Fibroblast of skin of abdomen (primary cell): ENCODE measurements around the gene GALNT3. TPM values are rescaled to one million over a fixed set of nuclear protein-coding genes. Genes with fewer than 3 reads are reported as not detected.
A peak's percentile ranks its signal among the peaks of the same experiment; 100 is the strongest.

Experiments
- DNase-seq: peaks from one replicate; pipeline ENCODE4 v3.0.0-alpha.2; 2013
- polyA plus RNA-seq, 2 experiments: library from polyadenylated mRNA; unstranded; fragments of 120-200 nt; gene quantifications; one replicate each; pipeline ENCODE4 v1.2.1, GENCODE V29; 2013; ENCODE audit not compliant: insufficient read length in 2 of 2

GALNT3 gene
- 0.31 TPM for polyA plus RNA-seq (2013, experiment 1 of 2; ENCODE audit: insufficient read length)
- 0.52 TPM for polyA plus RNA-seq (2013, experiment 2 of 2; ENCODE audit: insufficient read length)

DNA sequence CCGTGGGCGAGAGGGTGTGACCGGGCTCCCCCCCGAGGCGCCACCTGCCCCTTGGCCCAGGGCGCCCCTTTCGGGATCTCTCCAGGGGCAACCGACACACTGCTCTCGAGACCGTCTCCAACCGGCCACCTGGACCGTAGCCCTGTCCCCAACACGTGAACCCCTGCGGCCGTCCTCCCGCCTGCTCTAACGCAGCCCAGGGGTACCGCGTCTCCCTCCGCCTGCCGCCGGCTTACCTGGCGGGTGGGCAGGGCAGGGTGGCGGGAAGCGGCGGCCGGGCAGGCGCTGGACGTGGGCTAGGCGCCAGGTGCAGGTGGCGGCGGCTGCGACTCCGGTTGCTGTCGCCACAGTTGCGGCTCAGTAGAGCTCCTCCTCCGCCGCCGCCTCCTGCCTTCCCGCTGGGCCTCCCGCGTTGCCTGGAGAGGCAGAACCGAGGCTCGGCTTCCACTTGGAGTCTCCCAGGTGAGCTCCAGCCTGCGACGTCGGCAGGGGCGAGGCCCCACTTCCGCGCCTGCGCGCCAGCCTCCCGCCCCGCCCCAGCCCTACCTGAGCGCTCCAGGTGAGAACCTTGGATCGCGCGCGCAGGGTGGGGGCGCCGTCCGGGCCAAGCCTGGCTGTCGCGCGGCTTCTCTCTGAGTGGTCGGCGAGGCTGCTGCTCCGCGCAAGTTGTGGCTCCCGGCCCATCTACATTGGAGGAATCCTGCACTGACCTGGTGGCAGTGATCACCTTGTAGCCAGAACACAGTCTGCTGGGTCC is at the start of gene GALNT3:
Gene GALNT3, minus strand, starts transcription at position 469 of the 757 bp plus-strand sequence. CDS start 23,547 bp downstream, outside the sequence.
- no peak for DNase-seq

- DNase-seq: no peak
These were observed 49.3 kb upstream of the GALNT3 start for GRCh38 chr2:165843351-165843750.

DNA sequence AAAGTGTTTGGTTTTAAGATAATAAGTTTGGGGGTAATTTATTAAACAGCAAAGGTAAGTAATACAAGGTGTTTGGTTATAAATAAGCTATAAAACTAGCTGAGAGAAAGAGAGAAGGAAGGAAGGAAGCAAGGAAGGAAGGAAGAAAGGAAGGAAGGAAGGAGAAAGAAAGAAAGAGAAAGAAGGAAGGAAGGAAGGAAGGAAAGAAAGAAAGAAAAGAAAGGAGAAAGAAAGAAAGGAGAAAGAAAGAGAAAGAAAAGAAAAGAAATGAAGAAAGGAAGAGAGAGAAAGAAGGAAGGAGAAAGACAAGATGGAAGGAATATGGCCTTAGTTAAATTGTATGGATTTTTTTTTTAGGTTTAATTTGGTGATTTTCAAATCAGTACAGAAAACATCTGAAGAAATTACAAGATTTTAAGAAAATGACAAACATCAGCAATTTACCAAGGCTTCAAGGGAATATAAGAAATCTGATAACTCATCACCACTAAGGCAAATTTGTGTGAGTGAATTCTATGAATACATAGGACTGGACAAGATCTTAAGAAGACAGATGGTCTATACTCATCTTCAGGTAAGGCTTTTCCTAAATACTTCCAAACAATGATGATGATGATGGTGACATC is 46.4 kb upstream of the GALNT3 start:
- DNase-seq: no peak

GRCh38 chr2:165839610-165840009 is 45.6 kb upstream of the GALNT3 start:
- peak; percentile 32 for DNase-seq

- peak; percentile 68 for DNase-seq
These were observed 43.1 kb upstream of the GALNT3 start for GRCh38 chr2:165837122-165837521.

- no peak for DNase-seq
These were observed 41.3 kb upstream of the GALNT3 start for GRCh38 chr2:165835363-165835762.

DNA sequence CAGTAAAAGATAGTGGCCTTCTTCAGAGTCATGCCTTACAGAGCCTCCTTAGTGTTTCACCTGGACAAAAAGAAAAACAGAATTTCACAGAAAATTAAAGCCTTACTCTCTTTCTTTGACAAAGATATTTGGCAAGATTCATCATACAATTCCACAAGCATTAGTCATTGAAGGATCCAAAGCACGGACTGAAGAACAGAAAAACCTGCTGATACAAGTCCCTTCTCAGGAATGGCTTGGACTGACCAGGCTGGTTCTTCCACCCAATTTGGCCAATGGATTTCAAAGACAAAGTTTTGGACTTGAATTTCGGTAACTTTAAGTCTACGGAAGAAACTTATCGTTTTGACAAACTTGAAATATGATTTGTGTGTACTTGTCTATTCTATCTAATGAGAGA is 39.1 kb upstream of the GALNT3 start:
- DNase-seq: peak; percentile 67

DNA sequence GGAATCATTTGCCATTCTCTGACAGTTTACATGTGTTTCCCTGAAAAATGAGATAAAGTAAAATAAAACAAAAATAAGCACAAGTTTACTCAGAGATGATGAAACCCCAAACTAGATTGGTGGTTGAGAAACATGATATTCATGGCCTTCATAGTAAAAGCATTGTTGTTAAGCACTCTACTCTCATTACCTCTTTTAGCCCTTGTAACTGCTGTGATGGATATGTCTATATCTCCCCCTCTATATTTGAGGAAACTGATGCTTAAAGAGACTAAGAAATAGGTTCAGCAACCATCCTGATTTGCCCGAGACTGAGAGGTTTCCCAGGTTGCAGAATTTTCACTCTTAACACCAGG is 33.9 kb upstream of the GALNT3 start:
- no peak for DNase-seq

- DNase-seq: no peak
These were observed 33.2 kb upstream of the GALNT3 start for GRCh38 chr2:165827016-165827920.

DNA sequence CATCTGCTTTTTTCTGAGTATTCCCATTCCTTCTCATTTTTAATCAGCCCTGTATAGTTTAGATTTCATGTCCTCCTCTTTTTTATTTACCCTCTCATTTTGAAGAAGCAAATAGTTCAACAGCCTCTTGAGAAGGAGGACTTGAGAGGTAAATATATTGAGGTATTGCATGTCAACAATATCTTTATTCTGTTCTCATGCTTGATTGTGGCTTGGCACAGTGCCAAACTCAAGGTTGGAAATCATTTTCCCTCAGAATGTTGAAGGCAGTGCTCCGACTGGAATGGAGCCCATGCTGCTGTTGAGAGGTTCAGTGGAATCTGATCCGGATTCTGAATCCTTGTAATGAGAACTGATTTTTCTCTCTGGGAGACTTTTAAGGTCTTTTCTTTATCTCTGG is 31.0 kb upstream of the GALNT3 start:
- peak; percentile 57 for DNase-seq

GRCh38 chr2:165820296-165820695 is 26.2 kb upstream of the GALNT3 start:
- no peak for DNase-seq

GRCh38 chr2:165818920-165819319 is 24.9 kb upstream of the GALNT3 start:
- no peak for DNase-seq

- DNase-seq: no peak
These were observed 21.5 kb upstream of the GALNT3 start for GRCh38 chr2:165815299-165816141.

DNA sequence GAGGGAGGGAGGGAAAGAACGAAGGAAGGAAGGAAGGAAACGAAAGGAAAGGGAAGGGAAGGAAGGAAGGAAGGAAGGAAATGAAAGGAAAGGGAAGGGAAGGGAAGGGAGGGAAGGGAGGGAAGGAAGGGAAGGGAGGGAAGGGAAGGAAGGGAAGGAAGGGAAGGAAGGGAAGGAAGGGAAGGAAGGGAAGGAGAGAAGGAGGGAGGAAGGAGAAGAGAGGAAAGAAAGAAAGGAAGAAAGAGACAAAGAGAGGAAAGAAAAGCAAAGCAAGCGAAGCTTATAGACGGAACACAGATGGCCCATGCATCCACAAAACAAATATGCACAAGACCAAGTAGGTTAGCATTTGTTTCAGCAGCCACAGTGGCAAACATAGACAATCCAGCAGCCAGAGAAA is 20.4 kb upstream of the GALNT3 start:
- DNase-seq: no peak

DNA sequence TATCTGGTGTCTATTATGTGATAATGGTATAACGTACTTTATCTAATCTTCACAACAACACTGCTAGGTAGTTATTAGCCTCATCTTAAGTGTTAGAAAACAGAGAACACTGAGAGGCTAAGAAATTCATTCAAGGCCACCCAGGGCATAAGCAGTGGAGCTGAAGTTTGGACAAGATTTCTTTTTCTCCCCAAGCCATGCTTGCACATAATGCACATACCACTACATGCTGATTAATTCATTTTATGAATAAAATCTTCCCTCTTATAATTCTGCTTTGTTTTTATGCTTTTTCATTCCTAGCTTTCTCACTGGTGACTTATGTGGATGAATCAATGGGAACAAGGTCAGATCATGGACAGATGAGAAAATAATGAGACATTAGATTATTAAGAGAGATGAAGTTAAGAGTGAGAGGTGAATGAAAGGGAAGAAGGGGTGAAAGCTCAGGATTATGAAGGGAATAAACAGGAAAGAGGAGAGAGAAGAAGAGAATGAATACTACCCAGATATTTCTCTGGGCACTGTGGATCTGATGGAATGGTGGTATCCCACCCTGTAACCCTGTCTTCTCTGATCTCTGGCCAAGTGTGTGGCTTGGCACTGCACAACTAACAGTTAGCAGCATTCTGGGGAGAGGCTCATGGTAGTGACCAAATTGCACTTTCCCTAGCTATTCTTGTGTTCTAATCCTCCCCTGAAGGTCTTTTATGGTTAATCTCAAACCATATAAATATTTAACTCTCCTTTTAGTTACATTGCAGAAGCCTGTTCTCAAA is 17.7 kb upstream of the GALNT3 start:
- DNase-seq: no peak

DNA sequence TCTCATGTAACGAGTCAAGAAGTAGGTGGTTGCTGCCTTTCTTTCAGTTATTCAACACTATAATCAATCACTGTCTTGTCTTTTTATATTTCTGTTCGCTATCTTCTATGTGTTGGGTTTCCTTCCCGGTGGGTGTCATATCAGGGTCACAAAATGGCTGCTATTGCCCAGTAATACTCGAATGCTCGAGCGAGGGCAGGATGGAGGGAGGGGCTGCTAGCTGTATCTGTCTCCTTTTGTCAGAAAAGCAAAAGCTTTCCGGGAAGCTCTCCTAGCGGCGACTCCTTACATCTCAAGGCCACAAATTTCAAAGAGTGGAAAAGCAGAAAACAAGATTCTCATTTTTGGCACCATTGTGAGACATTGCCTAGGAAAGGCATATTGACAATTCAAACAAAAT is 16.4 kb upstream of the GALNT3 start:
- no peak for DNase-seq

- no peak for DNase-seq
These were observed 10.7 kb upstream of the GALNT3 start for GRCh38 chr2:165804719-165805118.

DNA sequence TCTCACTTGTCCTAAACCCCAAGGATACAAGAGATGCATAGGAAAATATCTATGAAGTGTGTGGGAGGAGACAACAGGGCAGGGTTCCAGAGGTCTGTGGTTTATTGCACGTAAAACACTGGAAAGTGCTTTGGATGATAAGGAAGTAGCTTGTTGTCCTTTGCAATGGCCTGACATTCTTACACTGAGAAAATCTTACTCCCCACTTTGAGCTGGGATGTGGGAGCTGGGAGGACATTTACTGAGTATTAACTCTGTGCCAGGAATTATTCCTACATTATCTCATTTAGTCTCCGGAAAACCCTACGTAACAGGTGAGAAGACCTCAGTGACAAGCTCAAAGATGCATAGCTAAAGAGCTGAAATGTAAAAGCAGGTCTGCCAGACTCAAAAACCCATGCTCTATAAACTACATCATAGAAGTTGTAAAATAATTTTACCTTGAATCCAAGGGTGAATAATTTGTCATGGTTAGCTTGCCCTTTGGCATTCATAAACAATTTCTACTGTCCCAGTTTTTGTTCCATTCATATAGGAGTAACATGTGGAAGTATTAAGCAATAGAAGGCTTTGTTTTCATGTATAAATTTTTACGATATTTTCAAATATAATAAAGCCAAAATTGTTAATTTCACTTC is 9.2 kb upstream of the GALNT3 start:
- peak; percentile 26 for DNase-seq

- no peak for DNase-seq
These were observed 7.1 kb upstream of the GALNT3 start for GRCh38 chr2:165801176-165801575.

GRCh38 chr2:165796819-165797530 is 2.9 kb upstream of the GALNT3 start:
- no peak for DNase-seq
